Astrocyte (in vitro differentiated cells and primary cell): ENCODE data around the gene RSF1.

Source experiments
- EZH2 ChIP-seq: IDR thresholded peaks from 2 replicates; pipeline ENCODE4 v1.6.1; 2012; ENCODE audit warnings: mild to moderate bottlenecking, low read length, inconsistent platforms; ENCODE audit not compliant: insufficient read depth
- TF ChIP-seq, protein P1 (sequence below): IDR thresholded peaks from 2 replicates; pipeline ENCODE4 v1.5.1; 2011; ENCODE audit warnings: low read depth, mild to moderate bottlenecking, inconsistent platforms, low read length, moderate library complexity; ENCODE audit not compliant: insufficient read depth

DNA sequence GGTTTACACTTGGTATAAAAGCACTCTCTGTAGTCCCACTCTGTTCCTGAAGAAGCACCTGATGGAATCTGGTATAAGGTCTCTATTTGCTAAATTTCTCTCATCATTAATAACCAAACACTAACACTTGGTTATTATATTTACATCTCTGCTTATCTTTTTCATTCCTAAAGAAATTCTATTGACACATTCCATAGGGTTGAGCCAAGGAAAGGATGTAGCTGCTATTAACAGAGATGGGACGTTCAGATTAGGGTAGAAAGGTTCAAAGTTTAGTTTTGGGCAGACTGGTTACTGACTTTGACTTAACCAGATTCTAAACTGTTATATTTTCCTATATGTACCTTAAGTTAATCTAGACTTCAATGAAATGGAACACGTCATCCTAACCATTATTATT is 91.5 kb downstream of the RSF1 start:
- TF ChIP-seq, protein P1, sequence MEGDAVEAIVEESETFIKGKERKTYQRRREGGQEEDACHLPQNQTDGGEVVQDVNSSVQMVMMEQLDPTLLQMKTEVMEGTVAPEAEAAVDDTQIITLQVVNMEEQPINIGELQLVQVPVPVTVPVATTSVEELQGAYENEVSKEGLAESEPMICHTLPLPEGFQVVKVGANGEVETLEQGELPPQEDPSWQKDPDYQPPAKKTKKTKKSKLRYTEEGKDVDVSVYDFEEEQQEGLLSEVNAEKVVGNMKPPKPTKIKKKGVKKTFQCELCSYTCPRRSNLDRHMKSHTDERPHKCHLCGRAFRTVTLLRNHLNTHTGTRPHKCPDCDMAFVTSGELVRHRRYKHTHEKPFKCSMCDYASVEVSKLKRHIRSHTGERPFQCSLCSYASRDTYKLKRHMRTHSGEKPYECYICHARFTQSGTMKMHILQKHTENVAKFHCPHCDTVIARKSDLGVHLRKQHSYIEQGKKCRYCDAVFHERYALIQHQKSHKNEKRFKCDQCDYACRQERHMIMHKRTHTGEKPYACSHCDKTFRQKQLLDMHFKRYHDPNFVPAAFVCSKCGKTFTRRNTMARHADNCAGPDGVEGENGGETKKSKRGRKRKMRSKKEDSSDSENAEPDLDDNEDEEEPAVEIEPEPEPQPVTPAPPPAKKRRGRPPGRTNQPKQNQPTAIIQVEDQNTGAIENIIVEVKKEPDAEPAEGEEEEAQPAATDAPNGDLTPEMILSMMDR: no peak
- TF ChIP-seq EZH2: no peak
